ENCODE measurements around the gene POC1A. TPM values are rescaled to one million over a fixed set of nuclear protein-coding genes. Genes with fewer than 3 reads are reported as not detected.

The POC1A gene
- total RNA-seq, 1 donor from 2014 or later = 1.7 TPM

DNA sequence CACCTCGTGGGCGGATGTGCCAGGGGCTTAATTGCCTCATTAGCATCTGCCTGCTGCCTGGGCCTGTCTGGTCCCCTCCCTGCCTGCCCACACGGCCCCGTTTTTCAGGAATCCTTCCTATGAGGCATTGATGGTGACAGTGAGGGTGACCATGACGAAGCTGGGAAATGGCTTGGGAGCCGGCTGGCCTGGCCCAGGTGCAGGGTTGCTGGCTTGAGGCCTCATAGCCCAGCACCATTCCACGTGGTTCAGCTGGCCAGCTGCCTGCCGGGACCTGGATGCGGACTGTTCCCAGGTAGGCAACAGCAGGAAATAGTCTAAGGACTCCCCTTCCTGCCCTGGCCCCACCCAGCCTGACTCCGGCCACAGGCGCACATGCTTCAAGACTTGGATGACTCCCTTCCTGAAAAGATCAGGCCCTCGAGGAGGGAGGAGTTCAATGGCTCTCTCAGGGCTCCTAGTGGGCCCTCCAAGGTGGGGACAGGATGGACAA, 88.9 kb downstream of the POC1A start:
- DNase-seq (ENCODE audit: missing footprints) (no peak), ATAC-seq (no peak)
- intact Hi-C loops (cut with DNase I) = no loop called here

DNA sequence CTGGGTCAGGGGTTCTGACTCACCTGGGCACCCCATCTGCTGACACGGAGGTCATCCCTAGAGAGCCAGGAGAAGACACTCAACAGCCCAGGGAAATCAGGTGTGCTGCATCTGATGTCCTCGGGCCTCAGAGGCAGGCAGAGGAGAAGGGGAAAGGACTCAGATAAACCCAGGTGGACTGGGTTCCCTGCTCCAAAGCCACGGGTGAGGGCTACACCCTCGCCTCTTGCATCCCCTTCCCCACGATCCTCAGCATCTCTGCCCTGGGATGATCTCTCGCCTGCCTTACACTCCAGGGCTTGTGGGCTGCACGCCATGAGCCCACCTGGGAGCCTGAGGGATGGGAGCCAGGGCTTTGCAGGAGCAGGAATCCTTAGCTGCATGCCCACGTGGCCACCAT, 89.7 kb downstream of the POC1A start:
- DNase-seq (ENCODE audit: missing footprints) (no peak), ATAC-seq (no peak)
- intact Hi-C loops (cut with DNase I) = no loop called here

DNA sequence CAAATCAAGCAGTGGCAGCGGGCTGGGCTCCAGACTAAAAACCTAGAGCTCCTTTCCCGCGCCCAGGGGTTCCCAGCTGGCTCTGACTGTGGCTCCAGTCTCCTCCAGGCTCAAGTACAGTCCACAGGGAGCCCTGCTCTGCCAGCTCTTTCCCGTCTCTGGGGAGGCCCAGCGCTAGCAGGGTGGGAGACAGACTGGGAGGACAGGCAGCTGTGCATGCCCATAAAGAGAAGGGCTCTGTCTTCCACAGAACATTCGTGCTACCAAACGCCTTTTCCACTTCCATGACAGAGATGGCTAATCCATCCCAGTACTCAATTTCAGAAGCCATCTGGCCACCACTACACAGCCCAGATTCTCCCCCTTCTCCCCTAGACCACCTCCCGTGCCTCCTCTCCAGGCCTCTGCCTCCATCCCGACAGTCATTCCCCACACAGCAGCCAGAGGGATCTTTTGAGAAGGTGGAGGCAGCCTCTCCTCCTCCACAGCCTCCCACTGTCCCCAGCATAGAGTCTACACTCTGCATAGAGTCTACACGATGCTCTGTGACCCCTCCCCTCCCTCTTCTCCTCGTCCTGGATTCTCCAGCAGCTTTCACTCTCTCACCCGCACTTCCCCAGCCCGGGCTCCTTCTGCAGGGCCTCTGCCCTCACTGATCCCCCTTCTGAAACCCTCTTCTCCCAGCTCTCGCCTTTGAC, 91.0 kb downstream of the POC1A start:
- no peak for ATAC-seq
- intact Hi-C loops (cut with DNase I) = no loop called here
- no peak for DNase-seq (ENCODE audit: missing footprints)

DNA sequence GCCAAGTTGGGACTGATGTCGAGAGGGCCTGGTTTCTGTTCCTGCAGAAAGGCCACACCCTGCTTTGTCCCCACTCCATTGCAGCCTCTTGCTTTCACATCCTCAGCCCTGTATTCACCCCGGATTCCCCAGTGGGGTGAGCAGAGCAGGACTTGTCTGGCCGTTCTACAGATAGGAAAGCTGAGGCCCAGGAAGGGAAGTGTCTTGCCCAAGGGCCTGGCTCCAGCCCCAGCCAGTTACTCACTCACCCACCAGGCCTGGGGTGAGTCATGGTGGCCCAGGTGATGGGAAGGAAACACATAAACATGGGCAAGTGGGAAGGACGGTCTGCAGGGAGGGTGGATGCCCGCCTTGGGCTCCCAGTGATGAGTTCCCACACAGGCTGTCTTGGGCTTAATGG, 91.7 kb downstream of the POC1A start:
- ATAC-seq = no peak
- DNase-seq (ENCODE audit: missing footprints) = no peak
- intact Hi-C loops (cut with DNase I) = no loop called here

DNA sequence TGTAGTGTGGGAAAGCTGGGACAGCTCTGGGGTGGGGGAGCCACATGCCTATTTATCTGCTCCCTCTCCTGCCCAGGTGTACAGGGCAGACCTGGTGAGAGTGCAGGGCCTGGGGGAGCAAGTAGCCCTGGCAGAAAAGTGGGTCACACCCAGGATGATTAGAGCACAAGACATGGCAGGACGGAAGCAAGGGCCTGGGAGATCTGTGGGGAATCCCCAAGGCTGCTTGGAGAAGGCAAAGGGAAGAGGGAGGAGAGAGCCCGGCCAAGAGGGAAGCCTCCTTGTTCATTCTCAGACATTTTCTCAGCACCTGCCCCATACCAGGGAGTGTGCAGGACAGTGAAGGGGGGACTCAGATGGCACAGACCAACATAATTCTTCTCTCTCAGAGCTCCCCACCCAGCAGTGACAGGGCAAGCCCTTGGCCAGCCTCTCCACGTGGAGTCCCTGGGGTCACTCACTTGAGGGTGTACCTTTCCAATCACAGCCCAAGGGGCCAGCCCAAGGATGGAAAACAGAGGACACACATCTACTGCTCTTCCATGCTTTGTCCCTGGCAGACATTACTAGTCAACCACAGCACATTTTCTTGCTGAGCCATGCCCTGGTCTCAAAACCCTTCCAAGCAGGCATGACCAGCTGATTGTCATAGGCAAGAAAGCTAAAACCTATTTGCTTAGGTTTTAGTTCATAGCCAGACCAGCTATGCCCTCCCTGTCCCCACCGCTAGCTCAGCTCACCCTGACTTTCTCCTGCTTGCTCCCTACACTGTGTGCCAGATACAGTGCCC, 92.9 kb downstream of the POC1A start:
- DNase-seq (ENCODE audit: missing footprints) (no peak), ATAC-seq (no peak)
- intact Hi-C loops (cut with DNase I) = no loop called here

DNA sequence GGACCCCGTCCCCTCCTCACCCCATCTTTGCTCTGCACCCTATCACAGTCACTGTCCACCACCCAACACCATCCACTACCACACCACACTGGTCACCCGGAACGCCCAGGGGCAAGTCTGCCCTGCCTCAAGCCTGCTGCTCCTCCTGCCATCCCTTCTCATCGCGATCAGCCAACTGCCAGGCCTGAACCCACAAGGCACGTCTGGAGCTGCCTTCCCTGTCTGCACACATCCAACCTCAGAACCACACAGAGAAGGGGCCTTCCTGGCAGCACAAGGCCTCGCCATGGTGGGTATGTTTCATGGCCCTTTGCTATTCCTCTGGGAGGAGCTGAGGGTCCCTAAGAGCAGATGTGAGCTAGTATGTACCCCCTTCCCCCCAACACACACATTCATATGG, 94.4 kb downstream of the POC1A start:
- DNase-seq (ENCODE audit: missing footprints) = no peak
- no peak for ATAC-seq
- intact Hi-C loops (cut with DNase I) = loop anchor here (5.0 kb wide), 1 partner anchor 117 kb away; the partner anchor contains the start of genes PARP3 and RRP9

DNA sequence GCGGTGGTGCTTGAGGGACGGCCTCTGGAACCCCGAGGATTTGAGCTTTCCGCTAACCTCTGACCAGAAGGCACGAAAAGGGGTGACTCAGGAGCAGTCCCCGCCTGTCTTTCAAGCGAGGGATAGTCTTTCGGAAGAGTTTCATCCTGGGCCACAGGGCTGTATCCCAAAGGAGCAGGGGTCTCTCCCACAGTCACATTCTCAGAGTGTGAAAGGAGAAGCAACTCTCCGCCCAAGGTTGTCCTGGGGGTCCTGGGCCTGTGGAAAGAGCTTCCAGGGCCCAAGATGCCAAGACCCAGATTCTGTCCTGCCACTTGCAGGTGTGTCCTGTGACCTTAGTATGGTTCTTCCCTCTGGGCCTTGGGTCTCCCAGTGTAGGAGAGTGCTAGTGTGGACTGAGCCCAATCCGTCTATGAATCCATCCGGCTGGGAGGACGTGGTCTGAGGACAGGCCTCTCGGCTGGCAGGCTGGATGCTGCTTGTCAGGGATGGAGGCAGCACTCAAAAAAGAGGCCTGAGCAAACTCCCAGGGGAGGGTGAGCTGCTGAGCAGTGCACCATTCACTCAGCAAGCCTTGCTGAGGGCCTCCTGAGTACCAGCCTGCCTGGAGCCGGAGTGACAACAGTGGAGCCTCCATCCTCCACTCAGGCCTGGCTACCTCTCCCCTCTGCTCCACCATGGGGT, 96.3 kb downstream of the POC1A start:
- ATAC-seq = no peak
- no peak for DNase-seq (ENCODE audit: missing footprints)
- intact Hi-C loops (cut with DNase I) = loop anchor here (2.0 to 5.0 kb wide), 3 partner anchors 35 to 116 kb away; partner anchors contain the start of genes PARP3 and RRP9

DNA sequence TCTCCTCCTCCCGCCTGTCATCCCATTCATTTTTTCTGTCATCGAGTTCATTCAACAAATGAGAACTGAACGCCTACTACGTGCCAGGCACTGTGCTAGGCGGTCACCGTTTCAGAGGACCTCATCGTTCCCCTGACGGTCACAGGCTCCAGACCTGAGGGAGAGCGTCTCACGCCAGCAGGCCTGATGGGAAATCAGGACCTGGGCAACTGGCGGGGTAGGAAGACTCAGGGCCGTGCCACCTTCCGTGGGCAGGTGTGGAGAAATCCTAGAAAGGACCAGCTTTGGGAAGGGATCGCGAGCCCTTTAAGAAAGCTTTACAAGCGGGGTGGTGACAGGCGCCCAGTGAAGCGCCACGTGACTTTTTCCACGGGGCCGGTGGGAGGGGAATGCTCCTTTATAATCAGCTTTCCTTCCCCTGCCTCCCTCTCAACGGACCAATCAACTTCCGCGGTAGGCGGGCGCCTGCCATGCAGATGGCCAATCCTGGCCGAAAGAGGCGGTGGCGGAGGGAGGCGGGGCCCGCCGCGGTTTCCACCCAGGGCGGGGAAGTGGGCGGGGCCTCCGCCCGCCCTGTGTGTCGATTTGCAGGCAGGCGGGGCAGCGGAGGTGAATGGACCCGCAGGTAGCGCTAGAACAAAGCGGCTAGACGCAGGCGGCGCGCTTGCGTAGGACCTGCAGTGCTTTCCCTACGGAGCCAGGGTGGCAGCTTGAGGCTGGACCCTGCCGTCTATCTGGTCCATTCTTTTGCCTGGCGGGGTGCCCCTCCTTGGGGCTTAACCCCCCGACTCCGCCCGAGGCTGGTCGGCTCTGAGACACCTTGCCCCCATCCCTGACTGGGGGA, 97.0 kb downstream of the POC1A start:
- DNase-seq (ENCODE audit: missing footprints) (peak; percentile 100), ATAC-seq (peak; percentile 93)
- intact Hi-C loops (cut with DNase I) = loop anchor here (2.0 to 5.0 kb wide), 3 partner anchors 34 to 115 kb away; partner anchors contain the start of genes PARP3 and RRP9

DNA sequence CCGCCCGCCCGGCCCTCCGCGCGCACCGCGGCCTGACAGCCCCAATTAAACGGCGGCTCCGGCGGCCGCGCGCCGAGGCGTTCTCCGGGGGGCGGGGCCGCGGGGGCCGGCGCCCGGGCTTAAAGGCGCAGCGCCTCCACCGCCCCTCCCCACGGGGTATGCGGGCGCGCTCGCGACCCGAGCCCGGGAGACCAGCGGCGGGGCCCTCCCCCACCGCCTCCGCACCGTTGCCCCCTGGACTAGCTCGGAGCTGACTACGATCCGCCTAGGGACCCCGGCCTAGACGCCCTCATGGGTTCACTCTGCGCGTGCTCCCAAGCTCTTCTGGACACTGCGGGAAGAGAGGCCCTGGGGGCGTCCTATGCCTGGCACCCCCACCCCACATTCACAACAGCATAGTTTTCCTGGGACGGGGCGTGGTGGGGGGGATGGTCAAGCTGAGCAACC, 97.7 kb downstream of the POC1A start, which contains the start of gene DUSP7:
DUSP7 (minus strand) TSS at position 51 of the 447 bp plus-strand sequence. CDS start 205 bp downstream, outside the sequence.
- intact Hi-C loops (cut with DNase I) = loop anchor here (2.0 to 5.0 kb wide), 3 partner anchors 34 to 114 kb away; partner anchors contain the start of genes PARP3 and RRP9
- peak; percentile 62 for ATAC-seq
- DNase-seq (ENCODE audit: missing footprints) = peak; percentile 93

DNA sequence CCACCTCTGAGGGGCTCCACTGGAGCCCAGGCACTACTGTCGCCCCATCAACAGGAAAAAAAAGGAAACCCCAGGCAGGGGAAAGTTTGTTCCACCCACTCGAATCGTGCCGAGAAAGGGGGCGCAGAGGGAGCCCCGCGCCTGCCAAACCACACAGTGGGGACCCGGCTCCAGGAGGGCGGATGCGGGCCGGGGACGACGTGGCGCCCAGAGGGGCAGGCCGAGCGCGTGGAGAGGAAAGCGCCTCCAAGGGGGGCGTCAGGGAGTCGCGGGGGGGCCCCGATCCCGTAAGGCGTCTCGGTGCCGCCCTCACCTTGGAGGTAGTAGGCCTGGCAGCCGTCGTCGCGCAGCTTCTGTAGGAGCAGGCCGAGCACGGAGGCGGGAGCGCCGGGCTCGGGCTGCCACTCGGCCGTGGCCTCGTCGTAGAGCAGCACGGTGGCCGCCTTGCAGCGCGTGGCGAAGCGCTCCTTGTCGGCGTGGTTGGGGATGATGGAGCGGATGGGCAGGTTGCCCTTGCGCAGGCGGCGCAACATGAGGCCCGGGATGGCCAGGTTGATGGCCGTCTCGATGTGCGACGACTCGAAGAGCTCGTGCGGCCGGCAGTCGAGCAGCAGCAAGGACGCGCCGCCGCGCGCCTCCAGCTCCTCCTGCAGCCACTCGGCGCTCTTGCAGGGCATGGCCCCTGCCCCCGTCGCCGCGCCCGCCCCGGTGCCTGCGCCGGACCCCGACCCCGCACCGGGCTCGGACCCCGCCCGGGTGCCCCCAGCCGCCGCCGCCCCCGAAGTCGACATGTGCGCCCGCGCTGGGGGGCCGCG, 98.5 kb downstream of the POC1A start:
- ATAC-seq = no peak
- DNase-seq (ENCODE audit: missing footprints) = peak; percentile 84
- intact Hi-C loops (cut with DNase I) = loop anchor here (1.0 to 5.0 kb wide), 4 partner anchors 33 to 113 kb away; partner anchors contain the start of genes PARP3 and RRP9

DNA sequence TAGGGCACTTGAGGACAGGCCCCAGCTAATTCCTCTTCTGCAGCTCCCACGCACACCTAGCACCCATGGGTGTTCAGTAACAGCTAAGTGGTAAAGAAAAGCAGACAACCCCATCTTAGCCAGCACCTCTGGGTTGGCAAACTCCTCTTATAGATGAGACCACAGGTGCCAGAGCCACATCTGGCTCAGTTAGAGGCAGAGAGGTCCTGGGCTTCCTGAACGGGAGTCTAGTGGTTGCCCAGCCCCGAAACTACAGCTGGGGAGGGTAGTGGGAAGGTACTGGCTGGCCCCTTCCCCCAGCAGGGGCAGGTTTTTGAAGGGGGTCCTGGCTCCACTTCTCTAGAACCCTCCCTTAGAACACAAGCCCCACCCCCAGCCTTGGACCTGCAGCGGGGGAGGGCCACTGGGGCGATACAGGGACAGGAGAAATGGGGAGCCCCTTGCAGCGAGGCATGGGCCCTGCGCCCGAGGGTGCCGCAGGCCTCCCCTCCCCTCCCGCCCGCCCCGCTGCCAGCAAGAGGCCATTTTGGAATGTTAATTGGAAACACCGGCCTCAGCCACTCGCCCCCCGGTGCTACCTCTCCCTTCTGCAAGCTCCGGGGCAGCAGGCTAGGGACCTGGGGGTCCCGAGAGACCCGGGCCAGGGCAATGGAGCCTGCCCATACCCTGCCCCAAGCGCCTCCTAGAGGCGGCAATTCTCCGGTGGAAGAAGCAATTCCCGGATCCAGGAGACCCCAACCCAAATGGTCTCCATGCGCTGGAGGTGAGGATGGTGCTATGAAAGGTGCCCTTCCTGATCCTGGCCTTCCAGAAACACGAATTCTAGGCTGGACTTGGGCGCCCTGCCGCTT, 99.3 kb downstream of the POC1A start:
- DNase-seq (ENCODE audit: missing footprints) (no peak), ATAC-seq (no peak)
- intact Hi-C loops (cut with DNase I) = loop anchor here (1.0 to 5.0 kb wide), 2 partner anchors 51 to 113 kb away; partner anchors contain the start of genes PARP3 and RRP9

DNA sequence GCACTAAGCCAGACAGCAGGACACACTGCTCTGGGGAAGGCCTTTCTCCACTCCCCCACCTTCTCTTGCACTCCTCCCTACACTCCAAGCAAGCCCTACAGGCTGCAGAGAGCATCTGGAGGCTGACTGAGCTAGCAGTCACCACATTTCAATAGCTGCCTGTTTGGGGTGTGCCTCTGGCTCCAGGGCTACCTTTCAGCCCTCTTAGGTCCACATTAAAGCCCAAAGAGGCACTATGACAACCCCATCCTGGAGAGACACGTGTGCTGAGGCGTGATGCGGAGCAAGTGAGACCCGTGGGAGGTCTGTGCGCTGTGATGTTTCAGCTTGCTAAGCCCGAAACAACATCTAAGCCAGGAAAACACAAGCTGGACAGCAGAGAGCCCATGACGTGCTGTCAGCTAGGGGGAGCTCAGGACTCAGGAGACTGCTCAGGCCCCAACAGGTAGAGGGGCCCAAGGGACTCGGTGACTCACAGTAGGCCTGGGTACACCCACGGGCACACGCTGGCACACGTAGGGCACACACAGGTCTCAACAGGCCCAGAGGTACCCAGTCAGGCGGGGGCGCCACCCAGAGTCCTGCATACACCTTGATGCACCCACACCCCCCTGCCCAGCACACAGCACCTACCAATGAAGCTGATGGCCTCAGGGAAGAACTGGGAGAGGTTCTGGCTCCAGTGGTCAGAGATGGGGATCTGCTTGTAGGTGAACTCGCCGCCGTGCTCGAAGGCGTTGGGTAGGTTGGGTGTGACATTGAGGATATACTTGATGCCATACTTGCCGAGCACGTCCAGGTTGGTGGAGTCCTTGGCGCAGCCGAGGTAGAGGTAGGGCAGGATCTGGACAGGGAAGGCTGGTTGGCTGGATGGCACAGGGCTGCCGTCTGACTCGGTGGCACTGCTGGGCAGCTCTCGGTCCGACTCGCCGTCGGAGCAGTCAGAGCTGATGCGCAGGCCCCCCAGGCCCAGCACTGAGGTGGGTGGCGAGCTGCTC, 100.6 kb downstream of the POC1A start:
- intact Hi-C loops (cut with DNase I) = loop anchor here (2.0 kb wide), 2 partner anchors 69 to 91 kb away; no protein-coding TSS in a partner anchor
- DNase-seq (ENCODE audit: missing footprints) = peak; percentile 75
- ATAC-seq = no peak

DNA sequence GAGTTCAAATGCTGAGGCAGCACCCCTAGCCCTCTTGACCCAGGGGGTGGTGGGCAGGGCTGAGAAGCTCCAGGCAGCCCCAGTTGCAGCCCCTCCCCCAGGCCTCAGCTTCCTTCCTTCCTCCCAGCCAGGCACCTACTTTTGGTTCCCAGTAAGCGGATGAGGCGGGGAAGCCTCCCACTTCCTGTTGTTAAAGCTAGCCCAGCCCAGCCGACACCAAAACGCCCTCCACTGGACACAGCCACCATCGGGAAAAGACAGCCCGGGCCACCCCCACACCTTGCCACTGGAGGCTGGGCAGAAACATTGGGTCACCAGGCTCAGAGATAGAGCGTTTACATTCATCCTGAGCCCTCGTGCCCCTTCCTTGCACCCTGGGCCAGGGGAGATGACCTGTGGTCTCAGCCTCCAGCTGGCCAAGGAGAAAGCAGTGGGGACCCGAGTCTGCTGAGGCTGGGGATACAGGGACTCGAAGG, 101.4 kb downstream of the POC1A start:
- intact Hi-C loops (cut with DNase I) = loop anchor here (2.0 kb wide), 2 partner anchors 70 to 92 kb away; no protein-coding TSS in a partner anchor
- ATAC-seq (peak; percentile 34), DNase-seq (ENCODE audit: missing footprints) (peak; percentile 95)

DNA sequence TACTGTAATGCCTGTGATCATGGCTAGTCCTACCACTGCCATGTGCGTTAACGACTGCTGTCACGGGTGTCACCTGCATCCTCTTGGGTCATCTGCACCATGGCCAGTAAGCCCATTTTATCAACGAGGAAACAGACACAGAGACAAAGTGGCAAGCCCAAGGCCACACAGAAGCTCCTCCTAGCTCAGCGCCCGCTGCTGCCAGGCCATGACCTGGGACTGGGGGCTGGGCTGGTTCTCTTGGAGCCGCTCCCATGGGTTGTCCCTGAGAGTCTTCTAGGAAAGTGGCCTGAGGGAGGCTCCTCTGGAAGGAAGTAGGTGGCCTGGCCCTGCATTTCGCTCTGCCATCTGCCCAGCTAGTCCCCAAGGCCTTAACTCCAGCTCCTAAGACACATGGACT, 102.8 kb downstream of the POC1A start:
- DNase-seq (ENCODE audit: missing footprints) (no peak), ATAC-seq (no peak)
- intact Hi-C loops (cut with DNase I) = no loop called here

DNA sequence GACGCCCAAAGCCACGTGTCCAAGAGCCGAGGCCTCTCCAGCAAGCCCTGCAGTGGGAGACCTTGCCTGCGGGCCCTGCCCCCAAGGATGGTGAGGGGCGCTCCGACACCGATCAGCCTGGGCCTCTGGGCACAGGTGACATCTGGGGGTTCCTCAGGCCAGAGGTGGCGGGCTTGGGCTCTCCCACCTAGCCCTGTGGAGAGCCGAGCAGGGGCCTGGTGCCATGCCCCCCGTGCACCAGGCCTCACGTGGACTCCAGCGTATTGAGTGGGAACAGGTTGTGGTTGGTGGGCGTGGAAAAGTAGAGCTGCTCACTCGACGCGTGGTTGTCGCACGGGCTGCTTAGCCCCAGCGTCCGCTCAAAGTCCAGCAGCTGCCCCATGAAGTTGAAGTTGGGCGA, 103.7 kb downstream of the POC1A start:
- DNase-seq (ENCODE audit: missing footprints) = no peak
- ATAC-seq = no peak
- intact Hi-C loops (cut with DNase I) = no loop called here

All from Right ventricle myocardium inferior (tissue), 1 donor.